Right lobe of liver (tissue), 4 donors: Measurements from ENCODE around the gene SPOCK2.

Experiments used
- CTCF ChIP-seq, 4 donors: fragments of 200-600 bp in 3 of 4; fragments of 450-650 bp in 1 of 4; IDR thresholded peaks; one replicate each; pipeline versions ENCODE4 v1.5.1 to v1.8.0; 2016 to 2022; ENCODE audit warnings: antibody characterized with exemption in 4 of 4, mild to moderate bottlenecking in 2 of 4
- POLR2A ChIP-seq: fragments of 450-650 bp; IDR thresholded peaks from one replicate; pipeline ENCODE4 v1.6.1; 2017; ENCODE audit warnings: antibody characterized with exemption, mild to moderate bottlenecking
- donor health status: DM: no; HTN: no; CAD: no.
- donor health status: DM: no; HTN: no; CAD: no.
- donor health status: DM: no; HTN: yes; CAD: no.

GRCh38 chr10:72137583-72137982 lies 49.2 kb upstream of the SPOCK2 start:
- TF ChIP-seq CTCF (IDR thresholded peaks at IDR 0.05), result no peak
- no peak for TF ChIP-seq POLR2A
